Measurements from ENCODE around the gene NAPEPLD. TPM values are rescaled to one million over a fixed set of nuclear protein-coding genes. Genes with fewer than 3 reads are reported as not detected.
"Not testable (repeated sequence)": the region's sequence is repeated elsewhere in the genome, so short reads cannot be mapped to it uniquely, and the experiment has no call there.

Gene NAPEPLD
- total RNA-seq, 4 donors from 2014 or later, result 10.2 to 22.8 (median 15.4) TPM

DNA sequence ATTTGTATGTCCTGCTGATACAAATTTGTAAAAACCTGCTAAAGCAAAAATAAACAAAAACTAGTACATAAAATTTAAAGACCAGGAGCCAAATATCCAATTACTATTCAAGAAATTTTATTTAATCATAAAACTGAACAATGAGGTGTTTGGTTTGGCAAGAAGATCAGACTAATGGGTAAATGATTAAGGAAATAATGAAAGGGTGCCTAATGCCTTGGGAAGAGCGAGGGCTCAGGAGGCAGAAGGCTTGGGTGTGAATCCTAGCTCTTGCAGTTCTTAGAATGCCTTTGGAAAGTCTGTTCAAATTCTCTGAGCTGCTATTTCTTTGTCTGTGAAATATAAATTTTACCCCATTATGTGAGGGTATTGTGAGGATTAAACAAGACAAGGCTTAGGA, 32.4 kb downstream of the NAPEPLD start:
- H3K27me3 ChIP-seq, result no peaks in the 10 kb centered on the region
- 50% methylated on average over 1 of the region's 1 CpG for WGBS, 2 donors

DNA sequence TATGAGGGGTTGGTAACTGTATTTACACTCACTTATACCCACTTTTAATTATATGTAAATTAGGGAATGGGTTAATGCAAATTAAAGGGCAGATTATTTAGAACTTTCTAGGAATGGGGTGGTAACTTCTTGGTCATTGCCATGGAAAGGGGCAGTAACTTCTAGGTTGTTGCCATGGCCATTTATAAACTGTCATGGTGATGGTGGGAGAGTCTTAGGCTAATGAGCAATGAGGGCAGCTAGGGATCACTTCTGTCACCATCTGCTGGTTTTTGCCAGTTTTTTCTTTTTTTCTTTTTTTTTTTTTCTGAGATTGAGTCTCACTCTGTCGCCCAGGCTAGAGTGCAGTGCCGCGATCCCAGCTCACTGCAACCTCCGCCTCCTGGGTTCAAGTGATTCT, 33.1 kb downstream of the NAPEPLD start:
- TF ChIP-seq EP300 (IDR thresholded peaks at IDR 0.05) (no peak), POLR2A (IDR thresholded peaks at IDR 0.05) (no peak)
- TF ChIP-seq, protein P1, sequence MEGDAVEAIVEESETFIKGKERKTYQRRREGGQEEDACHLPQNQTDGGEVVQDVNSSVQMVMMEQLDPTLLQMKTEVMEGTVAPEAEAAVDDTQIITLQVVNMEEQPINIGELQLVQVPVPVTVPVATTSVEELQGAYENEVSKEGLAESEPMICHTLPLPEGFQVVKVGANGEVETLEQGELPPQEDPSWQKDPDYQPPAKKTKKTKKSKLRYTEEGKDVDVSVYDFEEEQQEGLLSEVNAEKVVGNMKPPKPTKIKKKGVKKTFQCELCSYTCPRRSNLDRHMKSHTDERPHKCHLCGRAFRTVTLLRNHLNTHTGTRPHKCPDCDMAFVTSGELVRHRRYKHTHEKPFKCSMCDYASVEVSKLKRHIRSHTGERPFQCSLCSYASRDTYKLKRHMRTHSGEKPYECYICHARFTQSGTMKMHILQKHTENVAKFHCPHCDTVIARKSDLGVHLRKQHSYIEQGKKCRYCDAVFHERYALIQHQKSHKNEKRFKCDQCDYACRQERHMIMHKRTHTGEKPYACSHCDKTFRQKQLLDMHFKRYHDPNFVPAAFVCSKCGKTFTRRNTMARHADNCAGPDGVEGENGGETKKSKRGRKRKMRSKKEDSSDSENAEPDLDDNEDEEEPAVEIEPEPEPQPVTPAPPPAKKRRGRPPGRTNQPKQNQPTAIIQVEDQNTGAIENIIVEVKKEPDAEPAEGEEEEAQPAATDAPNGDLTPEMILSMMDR (IDR thresholded peaks at IDR 0.05), result no peak
- no peaks in the 10 kb centered on the region for H3K9me3 ChIP-seq
- peaks cover 0 to 41% (median 4%) of the 10 kb centered on the region in 4 donors for H3K4me1 ChIP-seq
- WGBS, 2 donors, result 89 to 95% methylated on average over 4 of the region's 4 CpGs
- H3K27me3 ChIP-seq, result no peaks in the 10 kb centered on the region
- H3K4me3 ChIP-seq, result no peak overlapping the region
- DNase-seq (ENCODE audit: low spot score in 2 of 2), result no peak
- H3K36me3 ChIP-seq, result peaks cover 0 to 9% (median 0%) of the 10 kb centered on the region in 3 donors
- H3K27ac ChIP-seq, result peak overlapping the region in 3 of 4 donors; percentile 55 to 80 (median 75)

More for the DNA sequence above, 32.4 kb downstream of the NAPEPLD start:
- Histone ChIP-seq H3K4me3 (no peak overlapping the region), H3K36me3 (peaks cover 0 to 14% (median 0%) of the 10 kb centered on the region in 3 donors), H3K9me3 (no peaks in the 10 kb centered on the region), H3K27ac (peak overlapping the region; percentile 21 to 80 (median 65)), H3K4me1 (peaks cover 0 to 41% (median 4%) of the 10 kb centered on the region in 4 donors)
- no peak for DNase-seq (ENCODE audit: low spot score in 2 of 2)
- no peak for TF ChIP-seq EP300 (IDR thresholded peaks at IDR 0.05)
- TF ChIP-seq, protein P1 (IDR thresholded peaks at IDR 0.05), result no peak
- TF ChIP-seq POLR2A (IDR thresholded peaks at IDR 0.05), result no peak

DNA sequence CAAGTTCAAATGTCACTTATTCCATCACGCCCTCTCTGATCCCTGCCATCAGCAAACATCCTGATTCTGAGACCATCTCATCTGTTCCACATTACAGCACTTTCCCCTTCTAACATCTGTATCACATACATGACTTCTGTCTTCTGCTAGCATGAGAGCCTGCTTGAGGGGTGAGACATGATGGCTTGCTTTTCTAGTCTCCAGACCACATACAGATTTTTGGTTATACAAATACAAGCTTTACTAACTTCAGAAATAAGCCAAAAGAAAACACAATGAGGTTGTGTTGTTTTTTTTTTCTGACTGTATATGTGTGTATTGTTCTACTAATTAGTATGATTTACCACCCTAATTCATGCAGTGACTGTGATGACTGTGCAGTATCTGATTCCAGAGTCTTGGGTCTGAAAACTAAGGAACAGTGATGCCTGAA, 34.3 kb downstream of the NAPEPLD start:
- H3K27ac ChIP-seq, result peak overlapping the region; percentile 7 to 80 (median 54)
- H3K9me3 ChIP-seq, result no peaks in the 10 kb centered on the region
- no peak for DNase-seq (ENCODE audit: low spot score in 2 of 2)
- H3K4me3 ChIP-seq, result no peak overlapping the region
- 38 to 55% methylated on average over 1 of the region's 1 CpG for WGBS, 2 donors
- TF ChIP-seq, protein P1 (IDR thresholded peaks at IDR 0.05), result no peak
- TF ChIP-seq EP300 (IDR thresholded peaks at IDR 0.05) (no peak), POLR2A (IDR thresholded peaks at IDR 0.05) (no peak)
- H3K36me3 ChIP-seq, result peaks cover 0 to 6% (median 0%) of the 10 kb centered on the region in 3 donors
- H3K27me3 ChIP-seq, result no peaks in the 10 kb centered on the region
- H3K4me1 ChIP-seq, result peaks cover 0 to 41% (median 4%) of the 10 kb centered on the region in 4 donors

DNA sequence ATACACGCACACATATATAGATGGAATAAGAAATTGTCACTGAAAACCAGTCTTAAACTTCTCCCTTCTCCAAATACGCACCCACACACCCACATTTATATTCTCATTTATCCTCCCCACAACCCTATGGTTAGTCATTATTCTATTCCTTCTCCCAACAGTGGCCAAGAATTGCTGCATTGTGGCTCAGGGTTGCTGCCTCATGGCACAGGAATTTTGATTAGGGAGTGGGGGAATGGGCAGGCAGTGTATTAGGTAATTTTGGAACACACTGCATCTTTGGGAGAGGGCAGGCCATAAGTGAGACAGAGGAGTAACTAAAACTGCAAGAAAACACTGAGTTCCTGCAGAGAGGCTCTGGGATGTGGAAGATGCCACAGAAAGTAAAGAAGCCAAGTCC, 35.7 kb downstream of the NAPEPLD start:
- TF ChIP-seq EP300 (IDR thresholded peaks at IDR 0.05) (peak in 1 of 2 donors; percentile 47), POLR2A (IDR thresholded peaks at IDR 0.05) (no peak)
- TF ChIP-seq, protein P1 (IDR thresholded peaks at IDR 0.05), result no peak
- no peak overlapping the region for H3K4me3 ChIP-seq
- H3K4me1 ChIP-seq, result peaks cover 0 to 41% (median 4%) of the 10 kb centered on the region in 4 donors
- no peak for DNase-seq (ENCODE audit: low spot score in 2 of 2)
- WGBS, 2 donors, result 57 to 68% methylated on average over 2 of the region's 2 CpGs
- H3K36me3 ChIP-seq, result peaks cover 0 to 3% (median 0%) of the 10 kb centered on the region in 3 donors
- H3K27ac ChIP-seq, result peak overlapping the region in 2 of 4 donors; percentile 75 to 80
- no peaks in the 10 kb centered on the region for H3K27me3 ChIP-seq
- H3K9me3 ChIP-seq, result no peaks in the 10 kb centered on the region

DNA sequence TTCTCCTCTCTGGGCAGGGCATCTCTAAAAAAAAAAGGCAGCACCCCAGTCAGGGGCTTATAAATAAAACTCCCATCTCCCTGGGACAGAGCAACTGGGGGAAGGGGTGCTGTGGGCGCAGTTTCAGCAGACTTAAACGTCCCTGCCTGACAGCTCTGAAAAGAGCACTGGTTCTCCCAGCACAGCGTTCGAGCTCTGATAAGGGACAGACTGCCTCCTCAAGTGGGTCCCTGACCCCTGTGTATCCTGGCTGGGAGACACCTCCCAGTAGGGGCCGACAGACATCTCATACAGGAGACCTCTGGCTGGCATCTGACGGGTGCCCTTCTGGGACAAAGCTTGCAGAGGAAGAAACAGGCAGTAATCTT, 42.2 kb downstream of the NAPEPLD start:
- WGBS, 2 donors, result 32 to 34% methylated on average over 6 of the region's 6 CpGs
- not testable (repeated sequence) for H3K9me3 ChIP-seq; DNase-seq (ENCODE audit: low spot score in 2 of 2); H3K27me3 ChIP-seq; H3K4me3 ChIP-seq
- Histone ChIP-seq H3K4me1 (peaks cover 0 to 15% (median 2%) of the 10 kb centered on the region in 4 donors), H3K27ac (peak overlapping the region in 2 of 4 donors; percentile 33 to 48), H3K36me3 (peaks cover 0 to 22% (median 0%) of the 10 kb centered on the region in 3 donors)

Data from tibial nerve (tissue), 4 donors.